K562 (cell line): Measurements from ENCODE around the gene PDLIM5.

Experiments
- CTCF ChIP-seq, 3 experiments: IDR thresholded peaks in 2 of 3; conservative IDR thresholded peaks in 1 of 3; 2 replicates each; pipeline ENCODE4 v1.5.1; 2011 to 2012; ENCODE audit warnings: low read length in 3 of 3, mild to moderate bottlenecking in 3 of 3, control low read depth in 2 of 3, improper control_type of control experiment in 1 of 3, inconsistent platforms in 1 of 3, low read depth in 1 of 3, mixed read lengths in 1 of 3, moderate library complexity in 1 of 3; ENCODE audit not compliant: insufficient read depth in 2 of 3
- LEF1 ChIP-seq: fragments of 450-650 bp; IDR thresholded peaks from 2 replicates; pipeline ENCODE4 v1.6.1; 2016; ENCODE audit warnings: mild to moderate bottlenecking
- PATZ1 ChIP-seq: fragments of 250-450 bp; sonication (Bioruptor Pico); IDR thresholded peaks from 2 replicates; pipeline ENCODE4 v1.5.0; 2020; ENCODE audit warnings: mild to moderate bottlenecking, borderline replicate concordance
- USF1 ChIP-seq: sonication (generic); formaldehyde crosslinking; IDR thresholded peaks from 2 replicates; pipeline ENCODE4 v1.9.0; 2022; ENCODE audit warnings: mild to moderate bottlenecking, missing genetic modification reagents
- ZNF124 ChIP-seq: sonication (generic); formaldehyde crosslinking; IDR thresholded peaks from 2 replicates; pipeline ENCODE4 v1.8.1; 2022; ENCODE audit warnings: missing genetic modification reagents

DNA sequence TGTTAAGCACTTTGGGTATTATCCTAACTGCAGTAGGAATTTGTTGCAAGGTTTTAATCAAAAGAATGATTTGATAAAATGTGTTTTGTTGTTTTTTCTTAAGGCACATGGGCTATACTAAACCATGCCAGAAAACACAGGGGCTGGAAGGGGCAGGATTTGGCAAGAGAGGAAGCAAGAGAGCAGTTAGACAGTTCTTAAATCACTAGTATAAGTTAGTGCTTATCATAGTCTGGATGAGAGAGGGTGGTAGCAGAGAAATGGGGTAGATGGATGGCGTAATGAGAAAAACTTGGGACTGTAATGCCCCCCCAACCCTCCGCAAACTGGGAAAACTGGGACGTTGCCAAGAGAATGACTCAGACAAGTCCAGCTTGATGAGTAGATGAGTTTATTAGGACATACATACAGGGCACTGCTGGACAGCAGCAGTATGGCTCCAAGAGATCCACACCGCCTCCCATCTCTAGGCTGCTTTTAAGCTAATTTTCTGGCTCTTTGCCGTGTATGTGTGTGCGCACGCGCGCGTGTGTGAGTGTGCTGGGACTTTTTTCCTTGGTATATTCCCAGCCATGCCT, 151.5 kb downstream of the PDLIM5 start:
- TF ChIP-seq USF1 (CRISPR knock-in tag) (no peak), CTCF (IDR thresholded peaks at IDR 0.05 in 2 of 3, conservative IDR thresholded peaks at IDR 0.05 in 1 of 3; ENCODE audit: insufficient read depth in 2 of 3, low read depth in 1 of 3, low read length in 3 of 3) (no peak), PATZ1 (CRISPR knock-in tag) (no peak), LEF1 (no peak), ZNF124 (CRISPR knock-in tag) (no peak)
